ENCODE data around the gene PTOV1. TPM values are rescaled to one million over a fixed set of nuclear protein-coding genes. Genes with fewer than 3 reads are reported as not detected.

PTOV1 gene
- total and polyA plus RNA-seq, 2 of the 4 experiments (the other 2 are of a cell fraction), result 34.4 to 107 TPM

- 91% methylated on average over 13 of the region's 15 CpGs; no CpG with 5 or more reads in 1 of the 2 experiments for WGBS, 2 experiments (ENCODE audit: extremely low coverage in 2 of 2, insufficient read length in 1 of 2)
- Histone ChIP-seq H3K23ac (ENCODE audit: low read depth, low read length) (no peak overlapping the region), H3K4me1 (ENCODE audit: control insufficient read depth, insufficient read depth, low read length) (peaks cover 16% of the 10 kb centered on the region), H2BK5ac (ENCODE audit: low read depth, low read length, poor library complexity, severe bottlenecking) (no peak overlapping the region), H2BK15ac (ENCODE audit: low read depth, low read length) (no peak overlapping the region), H4K5ac (ENCODE audit: low read depth, low read length) (peak overlapping the region; percentile 66; the same call in 1 of the 2 replicates), H2BK120ac (ENCODE audit: low read depth, low read length) (no peak overlapping the region), H2BK20ac (ENCODE audit: low read depth, low read length) (no peak overlapping the region), H3K4ac (ENCODE audit: low read depth, low read length) (peak overlapping the region; percentile 47; the same call in 1 of the 2 replicates), H3K9ac (ENCODE audit: low read depth, low read length) (no peak overlapping the region), H3K27ac (ENCODE audit: insufficient read depth, low read length) (no peak overlapping the region), H4K8ac (ENCODE audit: low read depth in 2 of 2, low read length in 2 of 2) (peak overlapping the region; percentile 75 to 94; a peak in 2 of 4 replicates), H4K20me1 (ENCODE audit: insufficient read depth, low read length) (peaks cover 39% of the 10 kb centered on the region), H3K4me2 (ENCODE audit: low read depth, low read length) (peak overlapping the region; percentile 90), H4K91ac (ENCODE audit: insufficient read depth, low read depth, low read length) (no peak overlapping the region), H2AK5ac (ENCODE audit: low read depth, low read length) (peak overlapping the region; percentile 22), H3K14ac (replicated peaks; ENCODE audit: low read depth, low read length) (0 out of 2 replicates have a peak overlapping the region, but pooled peaks have one; percentile 20), H3K18ac (ENCODE audit: low read depth, low read length) (no peak overlapping the region), H3K4me3 (ENCODE audit: insufficient read depth, low read depth, low read length) (no peak overlapping the region), H3K27me3 (ENCODE audit: control insufficient read depth, insufficient read depth, low read length) (no peaks in the 10 kb centered on the region), H3K9me1 (ENCODE audit: insufficient read depth, low read length) (peaks cover 15% of the 10 kb centered on the region), H3K56ac (ENCODE audit: extremely low read depth, insufficient read depth, low read length) (no peak overlapping the region), H3K79me1 (ENCODE audit: low read depth in 1 of 2, low read length in 2 of 2) (peaks cover 27 to 73% of the 10 kb centered on the region in 2 experiments), H2AK9ac (replicated peaks; ENCODE audit: low read depth, low read length, poor library complexity) (no peak overlapping the region), H3K9me3 (ENCODE audit: control insufficient read depth, insufficient read depth, low read length) (no peaks in the 10 kb centered on the region), H2AFZ (replicated peaks; ENCODE audit: low read length, poor library complexity) (no peak overlapping the region), H3K36me3 (ENCODE audit: control insufficient read depth, insufficient read depth, low read length) (peaks cover 6% of the 10 kb centered on the region; the same call in 1 of the 2 replicates)
- DNase-seq (no peak), ATAC-seq (ENCODE audit: low read depth) (no peak)
- CTCF ChIA-PET, result no interaction called here
- BruUV-seq (replicated peaks), result TSS peak; percentile 20
- intact Hi-C loops (cut with micrococcal nuclease), result loop anchor here (2.0 kb wide), 1 partner anchor 31 kb away; the partner anchor contains the start of gene MED25
- POLR2A ChIA-PET (ENCODE audit: unreplicated experiment), result interaction anchor here (0.9 kb wide), 1 partner anchor 209 kb away, joined by 4 read pairs; no protein-coding TSS in a partner anchor
- dilution Hi-C loops (cut with HindIII; ENCODE audit: low sequenced_read_pairs, unreplicated experiment), result no loop called here
- in situ Hi-C loops (cut with MboI; ENCODE audit: low sequenced_read_pairs), result loop anchor here (10.0 kb wide), 1 partner anchor 165 kb away; the partner anchor contains the start of gene ADM5
- TF ChIP-seq CTCF (conservative IDR thresholded peaks at IDR 0.05; ENCODE audit: low read depth, low read length) (no peak), ELK1 (IDR thresholded peaks at IDR 0.05; ENCODE audit: borderline replicate concordance, low read depth, low read length) (no peak), CEBPB (IDR thresholded peaks at IDR 0.05; ENCODE audit: low read depth, low read length) (no peak), MAZ (IDR thresholded peaks at IDR 0.05; ENCODE audit: borderline replicate concordance, low read depth, low read length) (no peak), USF2 (IDR thresholded peaks at IDR 0.05; ENCODE audit: low read depth, low read length) (no peak), SMC3 (IDR thresholded peaks at IDR 0.05; ENCODE audit: low read depth, low read length) (no peak), RAD21 (IDR thresholded peaks at IDR 0.05; ENCODE audit: low read length) (no peak), POLR2A (IDR thresholded peaks at IDR 0.05; ENCODE audit: low read depth, low read length) (no peak), BHLHE40 (IDR thresholded peaks at IDR 0.05; ENCODE audit: low read depth, low read length) (no peak), RCOR1 (IDR thresholded peaks at IDR 0.05; ENCODE audit: insufficient replicate concordance, low read length) (no peak), FOS (IDR thresholded peaks at IDR 0.05; ENCODE audit: low read depth, low read length) (no peak), MAFK (IDR thresholded peaks at IDR 0.05; ENCODE audit: low read depth, low read length) (no peak), CHD1 (IDR thresholded peaks at IDR 0.05; ENCODE audit: low read depth, low read length) (no peak), RFX5 (IDR thresholded peaks at IDR 0.05; ENCODE audit: low read depth, low read length) (no peak)
Observed at GRCh38 chr19:49849433-49850220, 1.3 kb upstream of the PTOV1 start.
